Caki2 (cell line): Measurements from ENCODE around the gene SBK2. TPM values are rescaled to one million over a fixed set of nuclear protein-coding genes. Genes with fewer than 3 reads are reported as not detected.
"Not testable (repeated sequence)": the region's sequence is repeated elsewhere in the genome, so short reads cannot be mapped to it uniquely, and the experiment has no call there.

Experiments
- DNase-seq: peaks from one replicate; pipeline ENCODE4 v3.0.0-alpha.2; 2015; ENCODE audit warnings: low read depth
- in situ Hi-C: cut with HindIII; loops from 2 replicates; pipeline ENCODE4 v1.10.0; 2016; ENCODE audit warnings: low sequenced_read_pairs, low pct_unique_long_range_greater_than_20kb, mixed read lengths
- total RNA-seq: library from RNA; depleted of rRNA; stranded (reverse); fragments of >200 nt; shearing (Covaris generic); gene quantifications from 2 replicates; pipeline ENCODE4 v1.2.3, GENCODE V29; 2014; ENCODE audit warnings: low replicate concordance

SBK2 gene
- total RNA-seq, 1 experiment from 2014 or later: not detected

DNA sequence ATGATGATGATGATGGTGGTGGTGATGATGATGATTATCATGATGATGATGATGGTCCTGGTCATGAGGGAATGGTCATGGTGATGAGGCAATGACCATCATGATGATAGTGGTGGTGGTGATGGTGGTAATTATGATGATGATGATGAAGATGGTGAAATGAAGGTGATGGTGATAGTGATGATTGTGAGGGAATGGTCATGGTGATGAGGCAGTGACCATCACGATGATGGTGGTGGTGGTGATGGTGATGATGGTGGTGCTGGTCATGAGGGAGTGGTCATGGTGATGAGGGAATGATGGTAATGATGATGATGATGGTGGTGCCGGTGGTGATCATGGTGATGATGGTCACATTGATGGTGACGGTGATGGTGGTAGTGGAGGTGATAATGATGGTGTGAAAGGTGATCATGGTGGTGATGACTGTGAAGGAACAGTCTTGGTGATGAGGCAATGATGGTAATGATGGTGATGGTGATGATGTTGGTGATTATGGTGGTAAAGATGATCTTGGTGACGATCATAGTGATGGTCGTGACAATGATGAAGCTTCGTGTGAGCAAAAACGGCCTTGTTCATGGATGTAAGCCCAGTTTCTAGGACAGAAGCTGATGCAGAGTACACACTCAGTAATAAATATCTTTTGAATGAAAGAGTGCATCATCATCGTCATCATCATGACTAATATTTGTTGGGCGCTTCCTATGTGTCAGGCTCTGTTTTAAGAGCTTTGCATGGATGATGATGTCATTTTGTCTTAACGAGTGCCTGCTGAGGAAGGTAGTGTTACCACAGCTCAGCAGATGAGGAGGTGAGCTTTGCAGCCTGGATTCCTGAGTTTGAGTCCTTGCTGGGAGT lies 17.3 kb downstream of the SBK2 start:
- DNase-seq: peak; percentile 54
- in situ Hi-C loops: no loop called here

DNA sequence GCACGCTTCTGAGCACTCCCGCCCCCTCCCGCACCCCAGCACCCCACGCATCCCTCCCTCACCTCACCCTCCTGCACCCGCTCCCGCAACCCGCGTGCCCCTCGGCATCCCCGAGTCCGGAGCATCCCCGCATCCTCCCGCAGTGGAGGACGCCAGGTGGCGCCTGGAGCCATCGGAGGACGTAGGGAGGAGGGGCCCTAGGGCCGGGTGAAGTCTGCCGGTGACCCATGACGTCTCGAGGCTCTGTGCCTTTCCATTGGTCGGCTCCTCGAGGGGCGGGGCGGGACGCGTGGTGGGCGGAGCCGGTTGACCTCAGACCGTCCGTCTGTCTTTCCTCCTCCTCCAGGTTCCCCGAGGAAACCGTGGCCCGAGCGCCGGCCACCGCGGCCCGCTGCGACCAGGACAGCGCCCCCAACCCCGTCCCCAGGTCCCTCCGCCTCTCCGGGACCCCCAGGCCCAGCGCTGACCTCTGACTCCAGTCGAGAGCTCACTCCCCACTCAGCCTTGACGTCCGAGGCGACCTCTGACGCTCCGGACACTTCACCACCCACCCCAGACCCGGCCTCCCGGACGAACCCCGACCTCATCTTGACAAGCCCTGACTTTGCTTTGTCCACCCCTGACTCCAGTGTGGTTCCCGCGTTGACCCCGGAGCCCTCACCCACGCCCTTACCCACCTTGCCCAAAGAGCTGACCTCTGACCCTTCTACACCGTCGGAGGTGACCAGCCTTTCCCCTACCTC lies 19.9 kb downstream of the SBK2 start:
- in situ Hi-C loops: no loop called here
- DNase-seq: peak; percentile 90

DNA sequence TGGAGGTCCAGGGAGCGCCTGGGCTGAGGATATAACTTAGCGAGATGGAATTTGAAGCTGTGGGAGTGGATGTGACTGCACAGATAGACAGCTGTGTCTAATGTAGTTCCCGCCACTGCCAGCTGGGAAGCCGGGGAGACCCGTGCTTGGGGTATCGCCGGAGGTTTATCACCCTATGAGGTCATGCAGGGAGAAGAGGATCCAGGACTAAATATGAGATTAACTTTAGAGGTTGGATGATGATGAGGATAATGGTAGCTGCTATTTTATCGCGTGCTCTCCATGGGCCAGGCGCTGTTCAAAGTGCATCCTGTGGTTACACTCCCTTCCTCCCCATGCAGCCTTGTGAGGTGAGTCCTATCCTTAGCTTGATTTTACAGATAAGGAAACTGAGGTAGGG lies 28.8 kb downstream of the SBK2 start:
- no peak for DNase-seq
- in situ Hi-C loops: no loop called here

DNA sequence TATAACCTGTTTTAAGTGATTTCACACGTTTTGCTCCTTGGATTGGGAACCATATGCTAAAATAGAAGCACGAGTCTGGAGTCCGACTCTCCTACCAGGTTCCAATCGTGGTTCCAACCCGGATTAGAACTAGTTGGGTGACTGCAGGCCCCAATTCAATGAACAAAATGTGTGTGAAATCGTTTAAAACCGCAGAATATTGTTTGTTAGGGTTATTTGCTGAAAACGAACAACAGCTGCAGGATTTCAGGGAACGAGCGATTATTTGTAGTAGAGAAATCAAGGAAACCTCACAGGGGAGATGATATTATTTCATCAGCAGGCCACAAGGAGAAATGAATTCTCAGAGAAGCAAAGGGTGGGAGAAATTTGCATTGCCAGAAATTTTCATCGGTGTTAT lies 32.0 kb downstream of the SBK2 start:
- DNase-seq: no peak
- in situ Hi-C loops: no loop called here

DNA sequence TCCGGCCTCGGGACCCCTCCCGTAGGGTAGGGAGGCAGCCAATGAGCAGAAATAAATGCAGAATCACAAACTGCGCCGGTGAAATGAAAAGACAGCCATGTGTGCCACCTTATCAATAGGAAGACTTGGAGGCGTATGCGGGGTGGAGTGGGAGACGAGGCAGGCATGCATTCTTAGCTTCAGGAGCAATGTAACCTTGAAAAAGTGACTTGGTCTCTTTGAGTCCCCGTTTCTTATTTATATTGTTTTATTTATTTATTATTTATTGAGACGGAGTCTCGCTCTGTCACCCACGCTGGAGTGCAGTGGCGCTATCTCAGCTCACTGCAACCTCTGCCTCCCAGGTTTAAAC lies 32.7 kb downstream of the SBK2 start:
- in situ Hi-C loops: no loop called here
- DNase-seq: no peak

DNA sequence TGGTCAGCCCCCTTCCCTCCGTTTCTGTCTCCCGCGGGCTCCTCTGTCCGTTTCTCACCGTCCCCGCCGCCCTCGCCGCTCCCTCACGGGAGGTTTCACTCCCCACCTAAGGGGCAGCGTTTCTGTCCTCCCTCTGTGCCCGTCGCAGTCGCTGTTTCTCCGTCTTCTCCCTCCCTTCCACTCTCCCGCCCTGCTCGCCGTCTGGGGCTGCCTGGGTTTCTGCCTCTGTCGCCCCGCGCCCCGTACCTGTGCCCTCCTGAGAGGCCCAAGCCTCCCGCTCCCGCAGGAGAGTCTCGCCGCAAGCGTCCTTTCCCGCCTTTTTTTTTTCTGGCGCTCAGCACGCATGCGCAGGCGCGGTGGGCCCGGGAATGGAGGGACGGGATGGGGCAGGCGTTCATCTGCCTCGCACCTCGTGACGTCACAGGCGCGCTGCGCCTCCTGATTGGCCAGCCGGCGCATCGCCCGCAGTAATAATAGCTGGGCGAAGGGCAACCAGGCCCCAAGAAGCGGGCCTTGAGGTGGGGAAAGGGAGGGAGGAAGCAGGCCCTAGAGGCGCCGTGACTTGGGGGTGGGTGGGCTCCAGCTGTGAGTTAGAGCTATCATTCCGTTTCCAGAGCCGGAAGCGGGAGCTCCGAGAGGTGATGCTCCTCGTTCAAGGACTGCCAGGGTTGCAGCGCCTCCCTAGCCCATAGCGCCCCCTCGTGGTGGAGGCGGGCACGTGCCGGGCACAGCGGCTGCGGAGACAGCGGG lies 33.3 kb downstream of the SBK2 start:
- in situ Hi-C loops: no loop called here
- peak; percentile 92 for DNase-seq

DNA sequence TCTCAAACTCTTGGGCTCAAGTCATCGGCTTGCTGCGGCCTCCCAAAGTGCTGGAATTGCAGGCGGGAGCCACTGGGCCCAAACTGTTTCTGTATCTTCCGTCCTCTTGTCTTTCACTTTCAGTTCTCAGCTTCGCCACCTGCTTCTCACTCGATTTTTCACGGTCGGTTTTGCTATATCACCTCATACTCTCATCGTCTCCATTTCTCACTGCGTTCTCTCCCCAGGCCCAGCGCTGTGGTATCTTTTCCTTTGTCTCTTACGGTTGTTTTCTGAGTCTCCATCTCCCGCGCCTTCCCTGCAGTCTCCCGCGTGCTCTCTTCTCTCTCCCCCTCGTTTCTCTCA lies 33.8 kb downstream of the SBK2 start:
- DNase-seq: no peak
- in situ Hi-C loops: no loop called here

DNA sequence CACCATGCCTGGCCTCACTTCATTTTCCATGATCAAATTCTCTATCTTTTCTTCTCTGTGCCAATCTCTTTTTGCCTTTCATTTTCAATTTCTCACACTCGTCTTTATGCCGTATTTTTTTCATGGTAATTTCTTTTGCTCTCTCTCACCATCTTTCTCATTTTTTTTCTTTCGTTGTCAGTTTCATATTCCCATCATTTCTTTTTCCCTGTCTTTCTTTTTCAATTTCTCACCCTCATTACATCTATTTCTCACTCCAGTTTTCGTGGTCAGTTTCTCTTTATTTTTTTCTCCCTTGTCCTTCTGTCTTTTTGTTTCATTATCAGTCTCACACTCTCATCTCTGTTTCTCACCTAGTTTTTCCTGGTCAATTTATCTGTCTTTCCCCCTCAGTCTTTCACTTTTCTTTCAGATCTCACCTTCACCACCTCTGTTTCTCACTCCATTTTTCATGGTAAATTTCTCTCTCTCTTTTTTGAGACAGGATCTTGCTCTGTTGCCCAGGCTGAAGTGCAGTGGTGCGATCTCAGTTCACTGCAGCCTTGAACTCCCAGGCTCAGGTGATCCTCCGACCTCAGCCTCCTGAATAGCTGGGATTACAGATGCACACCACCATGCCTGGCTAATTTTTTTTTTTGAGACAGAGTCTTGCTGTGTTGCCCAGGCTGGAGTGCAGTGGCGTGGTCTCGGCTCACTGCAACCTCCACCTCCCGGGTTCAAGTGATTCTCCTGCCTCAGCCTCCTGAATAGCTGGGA lies 34.6 kb downstream of the SBK2 start:
- in situ Hi-C loops: no loop called here
- DNase-seq: no peak

DNA sequence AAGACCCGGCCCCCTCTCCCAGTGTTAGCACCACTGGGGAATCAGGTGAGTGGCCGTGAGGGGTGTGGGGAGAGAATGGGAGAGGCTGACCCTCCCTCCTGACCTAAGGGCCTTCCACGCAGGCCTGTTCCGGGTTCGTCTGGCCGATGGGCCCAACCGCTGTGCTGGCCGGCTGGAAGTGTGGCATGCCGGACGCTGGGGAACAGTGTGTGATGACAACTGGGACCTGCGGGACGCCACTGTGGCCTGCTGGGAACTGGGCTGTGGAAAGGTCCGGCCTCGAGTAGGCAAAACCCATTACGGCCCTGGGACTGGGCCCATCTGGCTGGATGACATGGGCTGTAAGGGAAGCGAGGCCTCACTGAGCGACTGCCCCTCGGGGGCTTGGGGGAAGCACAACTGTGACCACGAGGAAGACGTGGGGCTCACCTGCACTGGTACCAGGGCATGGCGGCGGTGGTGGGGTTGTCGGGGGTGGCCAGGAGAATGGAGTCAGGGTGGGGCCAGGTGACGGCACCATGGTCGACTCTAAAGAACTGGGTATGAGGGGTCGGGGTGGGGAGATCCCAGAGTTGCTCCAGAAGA lies 36.5 kb downstream of the SBK2 start:
- no peak for DNase-seq
- in situ Hi-C loops: no loop called here

DNA sequence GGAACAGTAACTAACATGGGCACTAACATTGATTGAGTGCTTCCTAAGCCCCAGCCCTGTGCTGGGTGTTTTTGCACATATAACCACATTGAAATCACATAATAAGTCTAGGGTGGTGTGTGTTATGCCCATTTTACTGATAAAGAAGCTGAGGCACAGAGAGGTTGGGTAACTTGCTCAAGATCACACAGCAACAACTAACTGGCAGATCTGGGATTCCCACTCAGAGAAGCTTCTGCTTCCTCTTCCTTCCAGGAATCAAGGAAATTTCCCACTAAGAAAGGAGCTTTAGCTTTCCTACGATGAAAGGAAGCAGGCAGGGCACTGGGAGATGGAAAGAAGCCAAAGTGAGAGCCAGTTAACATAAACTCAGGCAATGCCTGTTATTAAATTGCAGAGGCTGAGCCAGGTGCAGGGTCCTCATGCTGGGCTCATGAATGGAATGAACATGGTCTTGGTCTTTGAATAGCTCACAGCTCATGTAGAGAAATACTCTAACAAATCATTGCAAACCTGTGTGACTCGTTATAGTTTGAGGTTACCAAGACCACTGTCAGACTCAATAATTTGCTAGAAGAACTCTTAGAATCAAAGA lies 38.6 kb downstream of the SBK2 start:
- in situ Hi-C loops: no loop called here
- DNase-seq: no peak

DNA sequence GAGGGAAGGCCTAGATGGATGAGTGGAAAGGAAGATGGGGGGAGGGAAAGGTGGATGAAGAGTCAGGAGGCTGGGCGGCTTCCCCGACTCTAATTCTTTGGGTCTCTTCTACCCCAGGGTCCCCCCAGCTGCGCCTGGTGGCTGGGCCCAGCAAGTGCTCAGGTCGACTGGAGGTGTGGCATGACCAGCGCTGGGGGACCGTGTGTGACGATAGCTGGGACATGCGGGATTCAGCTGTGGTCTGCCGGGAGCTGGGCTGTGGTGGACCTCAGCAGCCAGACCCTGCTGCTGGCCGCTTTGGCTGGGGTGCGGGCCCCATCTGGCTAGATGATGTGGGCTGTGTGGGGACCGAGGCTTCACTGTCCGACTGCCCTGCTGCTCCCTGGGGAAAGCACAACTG lies 39.2 kb downstream of the SBK2 start:
- DNase-seq: no peak
- in situ Hi-C loops: no loop called here

DNA sequence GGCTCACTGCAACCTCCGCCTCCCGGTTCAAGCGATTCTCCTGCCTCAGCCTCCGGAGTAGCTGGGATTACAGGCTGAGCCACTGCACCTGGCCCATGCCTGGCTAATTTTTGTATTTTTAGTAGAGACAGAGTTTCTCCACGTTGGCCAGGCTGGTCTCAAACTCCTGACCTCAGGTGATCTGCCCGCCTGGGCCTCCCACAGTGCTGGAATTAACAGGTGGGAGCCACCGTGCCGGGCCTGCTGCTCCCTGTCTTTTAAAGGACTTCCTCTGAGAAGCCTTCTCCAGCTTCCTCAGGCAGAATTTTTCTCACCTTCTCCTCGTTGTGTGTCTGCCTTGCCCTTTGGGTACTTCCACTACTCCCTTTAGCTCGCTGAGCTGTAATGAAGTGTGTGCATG lies 40.1 kb downstream of the SBK2 start:
- in situ Hi-C loops, DNase-seq: not testable (repeated sequence)

DNA sequence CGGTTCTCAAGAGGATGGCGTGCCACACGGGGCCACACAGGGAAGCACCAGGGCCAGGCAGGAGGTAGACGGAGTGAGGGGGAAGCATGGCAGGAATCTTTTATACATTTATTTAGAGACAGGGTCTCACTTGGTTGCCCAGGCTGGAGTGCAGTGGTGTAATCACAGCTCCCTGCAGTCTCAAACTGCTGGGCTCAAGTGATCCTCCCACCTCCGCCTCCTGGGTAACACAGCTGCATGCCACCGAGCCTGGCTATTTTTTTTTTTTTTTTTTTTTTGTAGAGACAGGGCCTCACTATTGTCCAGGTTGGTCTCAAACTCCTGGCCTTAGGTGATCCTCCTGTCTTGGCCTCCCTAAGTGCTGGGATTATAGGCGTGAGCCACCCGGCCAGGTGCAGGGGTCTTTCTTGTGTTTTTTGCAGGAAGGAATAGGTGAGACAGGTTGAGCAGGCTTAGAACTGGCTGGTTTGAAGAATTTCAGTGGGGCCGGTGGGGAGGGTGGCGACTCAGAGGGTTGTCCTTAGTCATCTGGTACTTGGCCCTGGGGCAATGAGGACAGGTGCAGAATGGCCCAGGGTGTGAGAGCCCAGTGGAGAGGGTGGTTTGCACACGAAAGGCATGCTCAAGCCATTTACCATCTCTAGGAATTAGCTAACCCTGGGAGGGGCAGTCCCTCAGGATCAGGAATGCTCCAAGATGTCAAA lies 41.1 kb downstream of the SBK2 start:
- in situ Hi-C loops: no loop called here
- no peak for DNase-seq

DNA sequence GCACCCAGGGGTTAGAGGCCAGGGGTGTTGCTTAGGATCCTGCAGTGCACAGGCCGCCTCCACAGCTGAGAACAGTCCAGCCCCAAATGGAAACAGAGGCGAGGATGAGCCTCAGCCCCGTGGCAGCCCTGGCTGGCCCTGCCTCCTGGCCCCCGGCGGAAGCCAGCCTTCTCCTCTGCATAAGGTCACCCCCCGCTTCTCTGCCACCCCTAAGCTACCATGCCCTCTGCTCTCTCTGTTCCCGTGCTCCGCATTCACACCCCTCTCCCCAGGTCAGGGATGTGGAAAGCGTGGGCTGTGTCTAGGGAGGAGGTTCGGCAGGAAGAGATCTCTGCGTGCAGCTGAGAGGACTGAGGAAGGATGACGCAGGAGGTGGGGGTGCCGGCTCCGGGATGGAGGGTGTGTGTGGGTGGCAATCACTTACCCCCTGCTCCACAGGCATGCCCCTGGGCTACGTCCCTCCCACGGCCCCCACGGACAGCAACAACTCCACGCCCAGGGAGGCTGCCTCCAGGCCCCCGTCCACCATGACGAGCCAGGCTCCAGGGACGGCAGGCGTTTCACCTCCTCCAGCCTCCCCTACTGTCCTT lies 42.7 kb downstream of the SBK2 start:
- in situ Hi-C loops: no loop called here
- DNase-seq: no peak

DNA sequence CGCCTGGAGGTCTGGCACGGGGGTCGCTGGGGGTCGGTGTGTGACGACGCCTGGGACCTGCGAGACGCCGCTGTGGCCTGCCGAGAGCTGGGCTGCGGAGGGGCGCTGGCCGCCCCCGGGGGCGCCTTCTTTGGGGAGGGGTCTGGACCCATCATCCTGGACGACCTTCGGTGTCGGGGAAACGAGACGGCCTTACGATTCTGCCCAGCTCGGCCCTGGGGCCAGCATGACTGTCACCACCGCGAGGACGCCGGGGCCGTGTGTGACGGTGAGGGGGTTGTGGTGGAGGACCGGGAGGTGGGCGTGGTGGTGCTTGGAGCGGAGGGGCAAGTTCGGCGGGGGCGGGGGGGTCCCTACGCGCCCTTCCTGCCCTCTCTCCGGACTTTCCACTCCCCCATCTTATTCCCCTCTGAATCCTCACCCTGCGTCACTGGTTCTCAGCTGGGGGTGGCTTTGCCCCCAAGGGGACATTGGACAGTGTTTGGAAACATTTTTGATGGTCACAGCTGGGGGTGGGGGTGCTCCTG lies 43.2 kb downstream of the SBK2 start:
- in situ Hi-C loops: no loop called here
- DNase-seq: no peak

DNA sequence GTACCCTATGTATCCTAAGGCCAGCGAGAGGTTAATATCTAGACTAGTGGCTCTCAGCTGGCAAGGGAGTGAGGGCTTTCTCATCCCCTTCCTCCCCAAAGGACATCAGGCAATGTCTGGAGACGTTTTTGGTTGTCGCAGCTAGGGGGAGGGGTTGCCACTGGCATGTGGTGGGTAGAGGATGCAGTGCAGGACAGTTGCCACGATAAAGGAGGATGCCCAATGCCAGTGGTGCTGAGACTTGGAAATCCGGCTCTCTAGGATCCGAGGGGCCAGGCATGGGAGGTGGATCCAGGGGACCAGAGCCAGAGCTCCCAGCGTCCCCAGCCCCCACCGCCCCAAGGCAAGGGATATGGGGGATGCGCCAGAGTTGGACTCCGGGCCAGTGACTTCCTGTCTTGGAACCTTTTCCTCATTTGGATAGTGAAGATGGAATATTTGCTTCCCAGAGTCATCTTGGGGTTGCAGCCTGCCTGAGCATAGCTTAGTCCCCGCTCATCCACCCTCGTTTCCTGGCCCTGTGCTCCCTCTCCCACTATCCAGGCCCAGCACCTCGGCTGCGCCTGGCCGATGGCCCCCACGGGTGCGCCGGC lies 43.8 kb downstream of the SBK2 start:
- in situ Hi-C loops: no loop called here
- DNase-seq: no peak
